GM19452 (cell line): ENCODE measurements around the gene RDH12.
"Not testable (repeated sequence)": the region's sequence is repeated elsewhere in the genome, so short reads cannot be mapped to it uniquely, and the experiment has no call there.

ENCODE experiments used
- ATAC-seq: cut with Tn5 transposase; IDR thresholded peaks from one replicate; pipeline ENCODE4 v1.9.1; 2021; ENCODE audit not compliant: unreplicated experiment

RDH12 gene

DNA sequence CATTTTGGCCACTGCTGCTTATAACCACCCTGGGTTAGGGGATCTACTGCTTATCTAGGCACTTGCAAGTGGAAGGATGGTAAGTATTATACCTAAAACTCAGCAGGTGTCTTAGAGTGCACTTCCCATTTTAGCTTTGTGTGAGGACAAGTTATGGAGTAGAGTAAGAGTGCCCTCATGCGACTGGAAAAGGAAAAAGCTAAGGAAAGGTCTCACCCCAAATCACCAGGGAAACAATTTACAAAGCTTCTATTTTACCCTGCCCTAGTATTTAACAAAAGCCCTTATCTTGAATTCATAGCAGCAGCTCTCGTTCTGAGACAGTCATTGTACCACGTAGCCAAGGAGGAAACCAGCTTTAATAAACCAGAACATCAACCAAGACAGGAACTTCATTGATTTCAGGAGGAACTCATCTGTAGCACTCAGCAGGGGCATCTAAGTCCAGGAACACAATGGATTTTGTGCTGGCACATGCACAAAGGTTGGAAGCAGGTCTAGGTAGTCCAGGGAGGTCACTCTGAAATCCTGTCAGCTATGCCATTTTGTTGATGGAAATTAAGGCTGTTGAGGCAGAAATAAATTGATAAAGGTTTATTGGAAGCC, 2.9 kb downstream of the RDH12 start:
- no peak for ATAC-seq

- ATAC-seq = no peak
Observed at GRCh38 chr14:67705211-67705610, 3.5 kb downstream of the RDH12 start.

DNA sequence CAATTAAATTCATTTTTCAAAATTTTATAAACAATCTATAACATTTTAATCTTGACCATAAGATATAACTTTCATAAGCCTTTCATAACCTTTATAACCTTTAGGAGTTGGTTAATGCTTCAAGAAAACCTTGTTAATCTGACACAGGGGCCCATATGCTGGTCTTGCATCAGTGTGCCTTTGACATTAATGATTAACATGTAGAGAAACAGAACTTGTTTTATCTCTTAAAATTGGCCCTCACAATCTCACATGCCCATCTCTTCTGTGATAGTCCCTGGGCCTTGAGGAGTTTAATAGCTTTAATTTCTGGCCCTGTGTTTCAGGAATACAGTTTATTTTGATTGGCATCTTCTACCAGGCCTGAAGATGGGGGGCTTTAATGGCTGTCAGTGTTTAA, 7.7 kb downstream of the RDH12 start:
- not testable (repeated sequence) for ATAC-seq

DNA sequence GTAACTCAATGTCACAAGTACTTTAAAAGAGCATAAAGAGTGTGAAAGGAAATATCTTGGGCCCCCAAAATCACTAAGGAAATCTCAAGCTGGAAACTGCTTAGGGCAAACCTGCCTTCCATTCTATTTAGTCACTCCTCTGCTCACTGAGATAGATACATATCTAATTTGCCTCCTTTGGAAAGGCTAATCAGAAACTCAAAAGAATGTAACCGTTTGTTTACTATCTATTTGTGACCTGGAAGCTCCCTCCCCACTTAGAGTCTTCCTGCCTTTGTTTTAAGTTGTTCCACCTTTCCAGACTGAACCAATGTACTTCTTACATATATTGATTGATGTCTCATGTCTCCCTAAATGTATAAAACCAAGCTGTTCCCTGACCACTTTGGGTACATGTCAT, 8.1 kb downstream of the RDH12 start:
- not testable (repeated sequence) for ATAC-seq

DNA sequence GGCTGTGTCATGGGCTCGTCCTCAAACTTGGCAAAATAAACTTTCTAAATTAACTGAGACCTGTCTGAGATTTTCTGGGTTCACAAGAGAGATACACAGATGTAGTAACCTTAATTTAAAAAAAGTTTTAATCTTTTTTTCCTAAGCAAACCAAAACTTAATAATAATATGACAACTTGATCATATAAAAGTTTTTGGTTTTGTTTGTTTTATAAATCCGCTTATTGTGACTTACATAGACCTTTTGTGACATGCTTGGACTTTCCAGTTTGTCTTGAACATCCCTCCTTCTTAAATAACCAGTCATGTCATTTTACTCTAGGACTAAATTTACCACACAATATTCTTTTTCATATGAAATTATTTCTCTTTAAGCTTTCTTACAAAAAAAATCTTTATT, 8.5 kb downstream of the RDH12 start:
- ATAC-seq = no peak

GRCh38 chr14:67717048-67717447, 15.4 kb downstream of the RDH12 start:
- ATAC-seq = no peak

- ATAC-seq = no peak
Observed at GRCh38 chr14:67718265-67718664, 16.6 kb downstream of the RDH12 start.

DNA sequence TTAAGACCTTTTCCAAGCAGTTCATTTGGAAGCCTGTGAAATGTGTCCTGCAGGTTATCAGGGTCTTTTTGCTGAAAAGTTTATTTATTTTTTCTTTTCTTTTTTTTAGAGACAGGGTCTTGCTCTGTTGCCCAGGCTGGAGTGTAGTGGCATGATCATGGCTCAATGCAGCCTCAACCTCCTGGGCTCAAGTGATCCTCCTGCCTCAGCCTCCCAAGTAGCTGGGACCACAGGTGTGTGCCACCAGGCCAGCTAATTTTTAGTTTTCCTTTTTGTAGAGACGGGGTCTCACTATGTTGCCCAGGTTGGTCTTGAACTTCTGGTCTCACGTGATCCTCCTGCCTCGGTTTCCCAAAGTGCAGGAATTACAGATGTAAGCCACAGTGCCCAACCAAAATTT, 17.7 kb downstream of the RDH12 start:
- ATAC-seq = not testable (repeated sequence)

DNA sequence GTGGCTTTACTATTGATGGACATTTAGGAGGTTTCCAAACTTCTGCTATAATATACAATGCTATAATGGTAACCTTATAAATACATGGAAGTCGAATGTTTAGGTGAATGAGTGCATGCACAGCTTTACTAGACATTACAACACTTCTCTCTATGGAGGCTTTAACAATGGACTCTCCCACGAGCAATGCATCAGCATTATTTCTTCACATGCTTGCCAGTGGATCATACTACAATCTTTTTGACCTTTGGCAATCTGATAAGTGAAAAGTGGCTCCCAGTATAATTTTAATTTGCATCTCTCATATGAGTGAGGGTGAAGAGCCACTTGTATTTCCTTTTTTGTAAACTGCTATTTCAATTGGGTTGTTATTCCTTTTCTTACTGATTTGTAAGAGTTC, 18.2 kb downstream of the RDH12 start:
- no peak for ATAC-seq

DNA sequence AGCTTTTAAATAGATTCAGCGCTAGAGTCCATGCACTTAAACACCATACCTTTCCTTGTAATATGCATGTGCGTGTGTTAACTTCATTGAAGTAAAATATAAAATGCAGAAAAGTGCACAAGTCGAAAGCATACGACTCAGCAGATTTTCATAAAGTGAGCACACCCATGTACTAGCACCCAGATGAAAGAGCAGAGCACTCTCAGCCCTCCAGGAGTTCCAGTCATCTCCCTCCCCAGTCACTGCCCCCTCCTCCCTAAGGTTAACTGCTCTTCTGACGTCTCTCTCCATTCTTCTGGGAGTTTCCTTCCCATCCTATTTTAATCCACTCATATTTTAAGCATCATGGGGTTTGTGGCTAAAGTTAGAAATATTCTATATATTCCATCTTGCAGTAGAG, 20.2 kb downstream of the RDH12 start:
- ATAC-seq = no peak

- ATAC-seq = no peak
Observed at GRCh38 chr14:67722293-67722692, 20.6 kb downstream of the RDH12 start.

DNA sequence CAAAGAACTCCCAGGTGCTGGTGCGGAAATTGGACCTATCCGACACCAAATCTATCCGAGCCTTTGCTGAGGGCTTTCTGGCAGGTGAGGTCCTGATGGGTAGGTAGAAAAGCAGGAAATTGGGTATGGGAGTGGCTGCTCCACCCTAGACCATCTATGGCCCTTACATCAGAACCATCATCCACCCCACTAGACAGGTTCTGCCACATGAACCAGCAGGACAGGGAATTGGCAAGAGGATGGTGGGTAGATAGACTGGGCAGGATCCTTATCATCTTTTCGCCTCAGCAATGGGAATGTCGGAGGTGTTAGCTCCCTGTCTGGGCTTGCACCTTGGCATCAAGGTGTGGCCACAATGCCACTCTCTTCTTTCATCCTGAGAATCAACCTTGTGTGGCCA, 23.5 kb downstream of the RDH12 start:
- no peak for ATAC-seq

DNA sequence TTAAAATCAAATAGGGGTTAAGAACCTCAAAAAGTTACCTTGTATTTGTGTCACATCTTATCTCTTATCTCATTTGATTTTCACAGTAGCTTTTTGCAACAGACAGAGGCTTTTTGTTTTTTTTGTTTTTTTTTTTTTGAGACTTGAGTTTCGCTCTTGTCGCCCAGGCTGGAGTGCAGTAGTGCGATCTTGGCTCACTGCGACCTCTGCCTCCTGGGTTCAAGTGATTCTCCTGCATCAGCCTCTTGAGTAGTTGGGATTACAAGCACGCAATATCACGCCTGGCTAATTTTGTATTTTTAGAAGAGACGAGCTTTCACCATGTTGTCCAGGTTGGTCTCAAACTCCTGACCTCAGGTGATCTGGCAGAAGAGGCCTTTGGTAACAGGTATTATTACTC, 25.7 kb downstream of the RDH12 start:
- no peak for ATAC-seq

- no peak for ATAC-seq
Observed at GRCh38 chr14:67728258-67728657, 26.6 kb downstream of the RDH12 start.

- ATAC-seq = no peak
Observed at GRCh38 chr14:67729072-67729885, 27.6 kb downstream of the RDH12 start.

GRCh38 chr14:67733616-67734015, 31.9 kb downstream of the RDH12 start:
- ATAC-seq = no peak

- no peak for ATAC-seq
Observed at GRCh38 chr14:67734675-67735074, 33.0 kb downstream of the RDH12 start.

GRCh38 chr14:67735336-67736147, 33.9 kb downstream of the RDH12 start:
- no peak for ATAC-seq

GRCh38 chr14:67736771-67737170, 35.1 kb downstream of the RDH12 start:
- no peak for ATAC-seq

DNA sequence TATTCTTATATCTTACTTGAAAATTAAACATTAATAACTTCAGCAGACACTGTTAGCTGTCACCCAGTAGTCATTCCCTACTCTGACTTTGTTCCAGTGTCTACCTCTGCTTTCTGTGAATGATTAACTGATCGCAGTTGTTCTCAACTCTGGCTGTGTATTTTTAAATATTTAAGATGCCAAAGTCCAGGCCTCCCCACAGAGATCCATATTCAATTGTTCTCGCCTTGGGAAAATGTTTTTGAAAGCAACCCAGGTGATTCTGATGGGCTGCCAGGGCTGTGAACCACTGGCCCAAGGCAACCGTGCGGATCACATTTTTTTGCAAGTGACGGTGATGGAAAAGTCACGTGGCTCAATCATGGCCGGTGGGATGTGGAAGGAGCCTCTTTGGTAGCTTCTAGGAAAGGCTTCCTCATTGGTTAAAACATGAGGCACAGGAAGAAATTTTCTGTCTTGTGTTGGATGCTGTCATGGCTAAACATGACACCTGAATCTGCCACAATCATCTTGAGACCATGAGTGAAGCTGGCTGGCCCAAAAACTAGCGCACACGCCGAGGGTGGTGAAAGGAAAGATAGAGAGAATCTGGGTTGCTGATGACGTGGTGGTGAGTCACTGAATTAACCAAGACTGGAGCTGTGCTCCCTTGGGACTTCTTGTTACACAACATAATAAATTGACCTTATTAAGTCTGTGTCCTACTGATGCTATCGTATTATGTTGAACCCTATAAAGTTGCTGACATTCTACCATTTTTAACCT, 37.2 kb downstream of the RDH12 start:
- ATAC-seq = no peak

DNA sequence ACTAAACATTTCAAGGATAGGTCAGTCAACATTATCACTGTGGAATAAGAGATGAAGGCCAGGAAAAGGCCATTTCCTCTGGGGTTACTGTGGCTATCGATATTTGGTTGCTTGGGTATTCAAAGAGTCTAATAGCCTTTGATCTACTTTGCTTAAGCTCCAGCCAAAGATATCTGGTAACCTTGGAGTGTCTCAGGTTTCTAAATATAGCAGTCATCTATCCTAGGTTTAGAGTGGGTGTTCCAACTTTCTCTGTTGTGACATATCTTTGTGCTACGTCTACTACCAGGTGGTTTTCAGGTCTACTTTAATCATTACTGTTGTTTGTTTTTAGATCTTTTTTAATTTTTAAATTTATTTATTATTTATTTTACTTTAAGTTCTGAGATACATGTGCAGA, 42.4 kb downstream of the RDH12 start:
- no peak for ATAC-seq
